Right atrium auricular region (tissue), 2 donors: ENCODE measurements around the gene TUBGCP2. TPM values are rescaled to one million over a fixed set of nuclear protein-coding genes. Genes with fewer than 3 reads are reported as not detected.

ENCODE experiments used
- DNase-seq: peaks from one replicate; pipeline ENCODE4 v3.0.0-alpha.2; 2019; ENCODE audit warnings: low spot score
- H3K27ac ChIP-seq, 2 donors: fragments of 200-600 bp; sonication (generic); 1 replicate in 1 of 2; 2 replicates in 1 of 2; pipeline ENCODE4 v1.5.1; 2016 to 2019
- H3K27me3 ChIP-seq, 2 donors: fragments of 200-600 bp; sonication (generic); one replicate each; pipeline versions ENCODE4 v1.5.1 to v1.6.0; 2017 to 2019
- H3K36me3 ChIP-seq: fragments of 200-600 bp; sonication (generic); one replicate; pipeline ENCODE4 v1.5.1; 2016
- H3K4me1 ChIP-seq, 2 donors: fragments of 200-600 bp; sonication (generic); one replicate each; pipeline versions ENCODE4 v1.5.1 to v1.6.0; 2017 to 2019
- H3K4me3 ChIP-seq, 2 donors: fragments of 200-600 bp; sonication (generic); 1 replicate in 1 of 2; 2 replicates in 1 of 2; pipeline ENCODE4 v1.5.1; 2017 to 2019; ENCODE audit warnings: mild to moderate bottlenecking in 1 of 2, moderate library complexity in 1 of 2
- H3K9me3 ChIP-seq, 2 donors: fragments of 200-600 bp; sonication (generic); one replicate each; pipeline ENCODE4 v1.5.1; 2019
- total RNA-seq, 2 donors: library from RNA; depleted of rRNA; stranded (reverse); fragments of >200 nt; gene quantifications; one replicate each; pipeline ENCODE4 v1.1.0, GENCODE V29; 2016
- TF ChIP-seq, protein P1 (sequence below), 2 donors: fragments of 200-600 bp; sonication (generic); IDR thresholded peaks; one replicate each; pipeline ENCODE4 v1.5.1; 2019; ENCODE audit warnings: antibody characterized with exemption in 2 of 2

The TUBGCP2 gene
- total RNA-seq, 2 donors from 2014 or later, result 22.1 to 30.4 TPM

DNA sequence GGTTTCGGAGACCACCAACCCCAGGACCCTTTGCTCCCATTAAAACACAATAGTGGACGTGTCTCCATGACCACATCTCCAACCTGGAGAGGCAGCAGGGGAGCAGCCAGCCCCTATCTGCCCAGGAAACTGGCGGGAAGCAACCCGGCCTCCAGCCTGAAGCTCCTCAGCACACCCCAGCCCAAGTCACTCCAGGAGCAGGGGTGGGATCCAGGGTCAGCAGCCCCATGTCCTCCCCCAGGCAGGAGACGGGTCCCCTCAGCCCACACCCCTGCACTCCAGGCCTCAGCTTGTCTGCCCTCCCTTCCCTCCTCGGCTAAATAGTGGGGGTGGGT lies 32.6 kb downstream of the TUBGCP2 start:
- DNase-seq, result no peak
- H3K27ac ChIP-seq, result no peak overlapping the region
- H3K27me3 ChIP-seq, result peaks cover 5% of the 10 kb centered on the region in 2 donors
- H3K9me3 ChIP-seq, result no peaks in the 10 kb centered on the region
- peaks cover 20% of the 10 kb centered on the region for H3K36me3 ChIP-seq
- peak overlapping the region in 1 of 2 donors; percentile 13 for H3K4me3 ChIP-seq
- H3K4me1 ChIP-seq, result peaks cover 0 to 22% of the 10 kb centered on the region in 2 donors
- TF ChIP-seq, protein P1, sequence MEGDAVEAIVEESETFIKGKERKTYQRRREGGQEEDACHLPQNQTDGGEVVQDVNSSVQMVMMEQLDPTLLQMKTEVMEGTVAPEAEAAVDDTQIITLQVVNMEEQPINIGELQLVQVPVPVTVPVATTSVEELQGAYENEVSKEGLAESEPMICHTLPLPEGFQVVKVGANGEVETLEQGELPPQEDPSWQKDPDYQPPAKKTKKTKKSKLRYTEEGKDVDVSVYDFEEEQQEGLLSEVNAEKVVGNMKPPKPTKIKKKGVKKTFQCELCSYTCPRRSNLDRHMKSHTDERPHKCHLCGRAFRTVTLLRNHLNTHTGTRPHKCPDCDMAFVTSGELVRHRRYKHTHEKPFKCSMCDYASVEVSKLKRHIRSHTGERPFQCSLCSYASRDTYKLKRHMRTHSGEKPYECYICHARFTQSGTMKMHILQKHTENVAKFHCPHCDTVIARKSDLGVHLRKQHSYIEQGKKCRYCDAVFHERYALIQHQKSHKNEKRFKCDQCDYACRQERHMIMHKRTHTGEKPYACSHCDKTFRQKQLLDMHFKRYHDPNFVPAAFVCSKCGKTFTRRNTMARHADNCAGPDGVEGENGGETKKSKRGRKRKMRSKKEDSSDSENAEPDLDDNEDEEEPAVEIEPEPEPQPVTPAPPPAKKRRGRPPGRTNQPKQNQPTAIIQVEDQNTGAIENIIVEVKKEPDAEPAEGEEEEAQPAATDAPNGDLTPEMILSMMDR (IDR thresholded peaks at IDR 0.05), result no peak

DNA sequence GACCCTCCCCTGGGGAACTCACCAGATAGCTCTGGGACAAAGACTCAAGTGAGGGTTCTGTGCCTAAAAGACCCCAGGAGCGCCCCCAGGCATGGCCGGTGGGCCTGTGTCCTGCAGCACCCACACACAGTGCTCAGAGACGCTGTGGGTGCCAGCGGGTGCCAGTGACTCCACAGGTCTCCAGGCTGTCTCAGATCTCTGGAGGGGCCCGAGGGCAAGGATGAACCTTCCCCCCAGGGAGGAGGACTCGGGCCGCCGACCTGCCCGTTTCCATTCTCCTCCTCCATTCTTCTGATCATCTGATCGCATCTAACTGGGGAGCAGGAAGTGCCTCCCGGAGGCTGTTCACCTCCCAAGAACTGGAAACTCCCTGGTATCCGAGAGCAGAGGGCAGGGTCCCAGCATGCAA lies 33.0 kb downstream of the TUBGCP2 start:
- peaks cover 5% of the 10 kb centered on the region in 2 donors for H3K27me3 ChIP-seq
- peaks cover 18% of the 10 kb centered on the region for H3K36me3 ChIP-seq
- no peak for DNase-seq
- peak overlapping the region in 1 of 2 donors; percentile 13 for H3K4me3 ChIP-seq
- no peak overlapping the region for H3K27ac ChIP-seq
- peaks cover 0 to 22% of the 10 kb centered on the region in 2 donors for H3K4me1 ChIP-seq
- TF ChIP-seq, protein P1 (IDR thresholded peaks at IDR 0.05), result no peak
- no peaks in the 10 kb centered on the region for H3K9me3 ChIP-seq

DNA sequence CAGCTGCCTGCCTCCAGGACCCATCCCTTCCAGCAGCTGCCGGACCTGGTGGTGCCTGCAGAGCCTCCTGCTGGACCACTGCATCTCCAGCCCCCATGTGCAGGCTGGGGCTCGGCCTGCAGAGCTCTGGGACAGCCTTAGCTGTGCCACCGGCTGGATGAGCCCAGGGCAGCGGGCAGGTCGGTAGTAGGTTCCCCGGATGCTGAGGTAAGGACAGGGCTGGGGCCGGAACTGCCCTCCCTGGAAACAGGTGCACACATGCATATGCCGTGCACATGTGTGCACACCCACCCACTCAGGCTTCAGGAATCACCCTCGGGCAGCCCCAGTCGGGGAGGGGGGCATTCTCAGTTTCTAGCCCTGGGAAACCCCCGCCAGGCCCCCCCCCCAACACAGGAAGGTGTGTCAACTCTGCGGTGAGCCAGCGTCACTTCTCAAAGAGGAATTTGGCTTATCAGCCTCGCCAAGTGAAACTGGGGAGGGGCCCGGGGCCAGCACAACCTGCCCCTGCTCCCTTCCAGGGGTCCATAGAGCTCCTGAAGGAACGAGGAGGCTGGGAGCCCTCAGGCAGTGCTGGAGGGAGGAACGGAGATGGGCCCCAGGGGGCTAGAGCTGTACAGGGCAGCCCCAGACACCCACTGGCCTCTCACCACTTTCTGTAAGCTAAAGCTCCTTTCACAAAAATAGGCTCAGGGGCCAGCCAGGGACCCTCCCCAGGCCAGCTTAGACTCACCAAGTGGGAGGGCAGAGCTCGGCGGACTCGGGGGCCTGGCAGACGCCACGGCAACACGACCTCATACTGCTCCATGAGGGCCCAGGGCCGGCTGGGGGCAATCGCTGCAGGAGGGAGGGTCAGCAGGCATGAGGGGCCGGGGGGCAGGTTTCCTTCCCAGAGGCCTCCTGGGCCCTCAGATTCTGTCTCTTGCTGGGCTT lies 33.7 kb downstream of the TUBGCP2 start:
- H3K4me3 ChIP-seq, result no peak overlapping the region
- H3K9me3 ChIP-seq, result no peaks in the 10 kb centered on the region
- TF ChIP-seq, protein P1 (IDR thresholded peaks at IDR 0.05), result no peak
- DNase-seq, result no peak
- peaks cover 5% of the 10 kb centered on the region in 2 donors for H3K27me3 ChIP-seq
- peaks cover 12% of the 10 kb centered on the region for H3K36me3 ChIP-seq
- no peak overlapping the region for H3K27ac ChIP-seq
- H3K4me1 ChIP-seq, result peaks cover 0 to 22% of the 10 kb centered on the region in 2 donors

DNA sequence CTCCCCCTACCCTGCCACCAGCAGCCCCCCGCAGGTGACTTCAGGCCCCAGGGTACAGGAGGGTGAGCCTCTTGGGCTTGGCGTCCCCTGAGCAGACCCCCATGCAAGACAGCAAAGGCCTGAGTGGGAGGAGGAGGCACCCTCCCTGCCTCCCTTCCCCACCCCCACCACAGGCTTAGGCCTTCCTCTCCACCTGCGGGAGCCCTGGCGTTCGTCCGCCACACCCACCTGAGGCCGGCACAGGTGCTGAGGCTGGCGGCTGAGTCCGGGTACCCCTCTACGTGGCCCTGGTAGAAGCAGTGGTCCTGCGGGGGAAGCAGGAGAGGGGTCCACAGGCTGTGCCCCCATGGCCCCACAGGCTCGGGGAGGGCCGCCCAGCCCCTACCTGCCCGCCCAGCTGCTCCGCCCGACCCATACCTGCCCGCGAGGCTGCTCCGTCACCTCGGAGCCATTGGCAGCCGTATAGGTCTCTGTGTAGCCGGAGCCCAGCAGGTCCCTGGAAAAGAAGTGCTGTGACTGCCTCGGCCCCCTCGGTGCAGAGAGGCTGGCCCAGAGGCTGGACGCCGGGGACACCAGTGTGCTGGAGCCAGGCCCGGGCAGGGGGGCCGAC lies 35.0 kb downstream of the TUBGCP2 start:
- no peak for DNase-seq
- Histone ChIP-seq H3K27me3 (peaks cover 5% of the 10 kb centered on the region in 2 donors), H3K4me3 (no peak overlapping the region), H3K36me3 (no peaks in the 10 kb centered on the region), H3K4me1 (peaks cover 0 to 22% of the 10 kb centered on the region in 2 donors), H3K27ac (no peak overlapping the region), H3K9me3 (no peaks in the 10 kb centered on the region)
- TF ChIP-seq, protein P1 (IDR thresholded peaks at IDR 0.05), result no peak

DNA sequence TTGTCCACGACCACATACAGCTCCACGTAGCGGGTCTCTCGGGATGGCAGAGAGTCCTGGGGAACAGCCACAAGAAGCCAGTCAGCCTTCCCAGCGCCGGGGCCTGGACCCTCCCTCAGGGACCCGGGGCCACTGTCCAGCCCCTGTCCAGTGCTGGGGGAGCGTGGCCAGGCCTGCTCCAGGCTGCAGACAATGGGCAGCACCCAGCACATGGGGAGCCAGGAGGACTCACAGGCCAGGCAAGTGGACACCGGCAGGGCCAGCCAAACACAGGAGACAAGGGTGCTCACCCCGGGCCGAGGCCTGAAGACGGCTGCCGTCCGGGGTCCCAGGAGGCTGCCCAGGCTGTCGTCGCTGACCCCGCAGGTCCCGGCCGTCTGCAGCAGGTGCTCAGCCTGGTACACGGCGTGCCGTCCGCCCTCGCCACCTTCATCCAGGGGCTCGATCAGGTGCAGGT lies 35.7 kb downstream of the TUBGCP2 start:
- peaks cover 0 to 19% of the 10 kb centered on the region in 2 donors for H3K4me1 ChIP-seq
- H3K36me3 ChIP-seq, result no peaks in the 10 kb centered on the region
- DNase-seq, result no peak
- H3K9me3 ChIP-seq, result no peaks in the 10 kb centered on the region
- H3K27me3 ChIP-seq, result peaks cover 5% of the 10 kb centered on the region in 2 donors
- no peak overlapping the region for H3K4me3 ChIP-seq
- TF ChIP-seq, protein P1 (IDR thresholded peaks at IDR 0.05), result no peak
- H3K27ac ChIP-seq, result no peak overlapping the region
